PC-9 (cell line): ENCODE measurements around the gene TRAF2.

ENCODE experiments used
- CTCF ChIP-seq: fragments of 200-600 bp; sonication (generic); conservative IDR thresholded peaks from 2 replicates; pipeline ENCODE4 v1.6.1; 2017; ENCODE audit warnings: mixed run types, antibody characterized with exemption, mild to moderate bottlenecking, moderate library complexity
- EZH2 ChIP-seq: fragments of 200-600 bp; sonication (generic); IDR thresholded peaks from 2 replicates; pipeline ENCODE4 v1.8.0; 2017; ENCODE audit warnings: antibody characterized with exemption, low read depth

GRCh38 chr9:136957901-136958300, 71.6 kb downstream of the TRAF2 start:
- TF ChIP-seq CTCF: no peak
- no peak for TF ChIP-seq EZH2
